Vagina (tissue), 2 donors: ENCODE data around the gene KRTAP10-7.

Experiments
- CTCF ChIP-seq, 3 experiments: fragments of 450-650 bp in 2 of 3; fragments of 200-600 bp in 1 of 3; sonication (generic) in 1 of 3; IDR thresholded peaks; one replicate each; pipeline ENCODE4 v1.5.1; 2017 to 2019; ENCODE audit warnings: antibody characterized with exemption in 3 of 3, mild to moderate bottlenecking in 2 of 3, moderate library complexity in 2 of 3
- POLR2AphosphoS5 ChIP-seq, 2 donors: sonication (generic); formaldehyde crosslinking; IDR thresholded peaks; one replicate each; pipeline ENCODE4 v1.9.0; 2017; ENCODE audit warnings: antibody characterized with exemption in 2 of 2, mild to moderate bottlenecking in 2 of 2, low read depth in 1 of 2; ENCODE audit not compliant: insufficient read depth in 1 of 2

DNA sequence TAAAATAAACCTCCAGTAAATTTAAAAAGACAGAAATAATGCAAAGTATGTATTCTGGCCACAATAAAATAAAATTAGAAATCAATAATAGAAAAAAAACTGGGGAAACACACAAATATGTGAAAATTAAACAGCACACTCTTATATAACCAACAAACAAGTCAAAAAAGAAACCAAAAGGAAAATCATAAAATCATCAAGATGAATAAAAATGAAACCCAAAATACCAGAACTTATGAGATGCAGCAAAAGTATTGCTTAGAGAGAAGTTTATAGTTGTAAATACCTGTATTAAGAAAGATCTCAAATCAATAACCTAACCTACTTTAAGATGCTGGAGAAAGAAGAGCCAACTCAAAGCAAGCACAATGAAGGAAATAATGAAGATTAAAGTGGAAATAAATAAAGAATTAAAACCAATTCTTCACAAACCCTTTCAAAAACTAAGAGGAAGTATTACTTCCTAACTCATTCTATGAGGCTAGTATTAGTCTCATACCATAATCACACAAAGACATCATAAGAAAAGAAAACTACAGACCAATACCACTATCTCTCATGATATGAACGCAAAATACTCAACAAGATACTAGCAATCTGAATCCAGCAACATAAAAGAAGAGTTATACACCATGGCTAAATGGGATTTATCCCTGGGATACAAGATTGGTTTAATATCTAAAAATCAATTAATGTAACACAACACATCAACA lies 35.4 kb upstream of the KRTAP10-7 start:
- TF ChIP-seq CTCF (IDR thresholded peaks at IDR 0.05): no peak
- TF ChIP-seq POLR2AphosphoS5 (IDR thresholded peaks at IDR 0.05; ENCODE audit: insufficient read depth in 1 of 2, low read depth in 1 of 2): no peak
